HG03103 (cell line): ENCODE results near the gene TBX6.
"Not testable (repeated sequence)": the region's sequence is repeated elsewhere in the genome, so short reads cannot be mapped to it uniquely, and the experiment has no call there.

Source experiments
- ATAC-seq: cut with Tn5 transposase; IDR thresholded peaks from one replicate; pipeline ENCODE4 v1.9.1; 2021; ENCODE audit warnings: low read depth; ENCODE audit not compliant: unreplicated experiment

The TBX6 gene

DNA sequence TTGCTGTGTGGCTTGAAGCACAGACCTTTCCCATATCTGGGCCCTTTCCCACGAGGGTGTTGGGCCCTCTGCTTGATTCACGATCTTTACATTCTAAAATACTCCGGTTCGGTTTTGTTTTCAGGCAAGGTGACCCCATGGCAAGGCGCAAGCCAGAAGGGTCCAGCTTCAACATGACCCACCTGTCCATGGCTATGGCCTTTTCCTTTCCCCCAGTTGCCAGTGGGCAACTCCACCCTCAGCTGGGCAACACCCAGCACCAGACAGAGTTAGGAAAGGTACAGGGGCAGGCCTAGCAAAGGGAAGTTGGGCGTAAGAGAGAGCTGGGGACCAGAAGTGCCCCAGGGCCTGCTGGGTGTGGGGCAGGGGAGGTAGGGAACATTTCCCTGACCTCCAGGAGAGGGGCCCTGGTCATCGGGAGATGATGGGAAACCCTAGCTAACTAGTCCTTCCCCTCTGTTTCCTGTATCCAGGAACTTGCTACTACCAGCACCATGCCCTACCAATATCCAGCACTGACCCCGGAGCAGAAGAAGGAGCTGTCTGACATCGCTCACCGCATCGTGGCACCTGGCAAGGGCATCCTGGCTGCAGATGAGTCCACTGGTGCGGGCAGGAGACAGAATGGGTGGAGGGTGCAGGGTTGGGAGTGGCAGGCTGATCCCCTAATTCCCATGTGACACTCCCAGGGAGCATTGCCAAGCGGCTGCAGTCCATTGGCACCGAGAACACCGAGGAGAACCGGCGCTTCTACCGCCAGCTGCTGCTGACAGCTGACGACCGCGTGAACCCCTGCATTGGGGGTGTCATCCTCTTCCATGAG, 24.8 kb downstream of the TBX6 start:
- ATAC-seq: no peak

DNA sequence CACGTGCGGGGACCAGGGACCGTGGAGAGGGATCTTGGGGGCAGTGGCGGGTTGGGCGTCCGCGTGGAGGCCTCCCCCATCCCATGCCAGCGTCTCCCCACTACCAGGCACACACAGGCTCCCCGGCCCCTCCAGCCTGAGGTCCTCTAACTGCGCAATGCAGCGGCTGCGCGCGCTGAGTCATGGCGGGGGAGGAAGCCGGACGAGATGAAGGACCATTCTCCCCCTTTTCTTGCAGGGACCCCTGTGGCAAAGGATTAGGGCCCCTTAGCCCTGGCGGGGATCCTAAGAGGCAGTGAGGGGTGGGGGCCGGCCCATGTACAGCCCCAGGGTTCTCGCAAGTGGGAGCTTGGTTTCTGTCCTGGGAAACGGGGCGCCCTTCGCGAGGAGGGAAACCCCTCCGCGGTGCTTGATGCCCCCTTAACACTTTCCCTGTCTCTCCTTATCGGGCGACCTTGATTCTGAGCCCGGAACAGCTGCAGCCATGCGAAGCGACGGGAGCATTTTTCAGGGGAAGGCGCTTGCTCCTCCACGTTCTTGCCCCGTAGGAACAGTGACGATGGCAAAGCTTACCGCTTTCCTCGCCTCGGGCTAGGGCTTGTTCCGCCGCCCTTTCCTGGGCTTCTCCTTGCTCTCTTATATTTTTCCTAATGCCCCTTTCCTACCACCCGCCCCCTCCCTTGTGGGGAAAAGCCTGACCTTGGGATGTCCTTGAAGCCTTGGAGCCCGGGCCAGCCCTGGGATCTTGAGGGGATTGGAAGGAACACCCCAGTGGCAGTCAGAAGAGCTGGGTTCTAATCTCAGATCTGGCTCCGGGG, 25.6 kb downstream of the TBX6 start:
- ATAC-seq: no peak

DNA sequence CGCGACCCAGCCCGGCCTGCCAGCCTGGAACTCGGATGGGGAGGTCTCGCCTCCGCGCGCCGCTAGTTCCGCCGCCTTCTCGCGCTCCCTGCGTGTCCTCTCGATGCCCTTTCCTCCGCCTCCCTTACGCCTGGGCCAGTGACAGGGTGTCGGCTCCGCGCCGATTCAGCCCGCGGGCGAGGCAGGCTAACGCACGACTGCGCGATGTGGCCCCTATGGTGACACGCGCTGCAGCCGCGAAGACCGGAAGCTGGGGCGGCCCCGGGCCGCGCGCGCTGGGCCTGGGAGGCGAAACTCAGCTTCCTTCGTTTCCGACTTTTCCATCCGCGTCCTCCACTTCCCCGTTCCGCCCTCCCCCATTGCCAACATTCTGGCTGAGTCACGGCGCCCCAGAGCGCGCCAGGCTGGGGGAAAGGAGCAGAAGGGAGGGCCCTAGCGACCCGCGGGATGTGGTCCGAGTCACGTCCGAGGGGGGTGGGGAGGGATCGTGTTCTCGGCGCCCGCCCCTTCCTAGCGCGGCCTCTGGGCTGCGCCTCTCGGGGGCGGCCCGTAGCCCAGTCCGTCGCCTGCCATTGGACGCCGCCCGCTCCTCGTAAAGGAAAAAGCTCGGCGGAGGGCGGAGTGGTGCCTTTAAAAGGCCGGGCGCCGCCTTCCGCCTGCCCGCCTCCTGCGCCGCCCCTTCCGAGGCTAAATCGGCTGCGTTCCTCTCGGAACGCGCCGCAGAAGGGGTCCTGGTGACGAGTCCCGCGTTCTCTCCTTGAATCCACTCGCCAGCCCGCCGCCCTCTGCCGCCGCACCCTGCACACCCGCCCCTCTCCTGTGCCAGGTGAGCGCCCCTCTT, 26.4 kb downstream of the TBX6 start, which contains the start of gene ALDOA:
Gene ALDOA (plus strand): TSS at position 659 of the 841 bp plus-strand sequence. CDS start 1,138 bp downstream, outside the sequence.
- peak; percentile 62 for ATAC-seq

DNA sequence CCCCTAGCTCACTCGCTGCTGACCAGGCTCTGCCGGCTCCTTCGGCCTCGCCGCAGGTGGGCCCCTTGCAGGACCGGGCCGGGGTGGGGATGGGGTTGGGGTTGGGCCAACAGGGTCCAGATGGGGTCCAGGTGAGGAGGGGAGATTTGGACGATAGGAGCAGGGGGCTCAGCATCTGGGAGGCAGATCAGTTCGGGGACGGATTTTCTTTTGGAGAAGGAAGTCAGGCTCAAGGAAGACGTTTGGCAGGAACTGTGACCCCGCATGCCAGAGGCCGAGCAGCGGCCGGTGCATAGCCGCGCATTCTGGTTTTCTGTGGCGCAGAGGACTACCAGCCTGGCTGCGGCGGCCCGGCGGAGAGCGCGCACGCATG, 27.0 kb downstream of the TBX6 start:
- ATAC-seq: no peak

DNA sequence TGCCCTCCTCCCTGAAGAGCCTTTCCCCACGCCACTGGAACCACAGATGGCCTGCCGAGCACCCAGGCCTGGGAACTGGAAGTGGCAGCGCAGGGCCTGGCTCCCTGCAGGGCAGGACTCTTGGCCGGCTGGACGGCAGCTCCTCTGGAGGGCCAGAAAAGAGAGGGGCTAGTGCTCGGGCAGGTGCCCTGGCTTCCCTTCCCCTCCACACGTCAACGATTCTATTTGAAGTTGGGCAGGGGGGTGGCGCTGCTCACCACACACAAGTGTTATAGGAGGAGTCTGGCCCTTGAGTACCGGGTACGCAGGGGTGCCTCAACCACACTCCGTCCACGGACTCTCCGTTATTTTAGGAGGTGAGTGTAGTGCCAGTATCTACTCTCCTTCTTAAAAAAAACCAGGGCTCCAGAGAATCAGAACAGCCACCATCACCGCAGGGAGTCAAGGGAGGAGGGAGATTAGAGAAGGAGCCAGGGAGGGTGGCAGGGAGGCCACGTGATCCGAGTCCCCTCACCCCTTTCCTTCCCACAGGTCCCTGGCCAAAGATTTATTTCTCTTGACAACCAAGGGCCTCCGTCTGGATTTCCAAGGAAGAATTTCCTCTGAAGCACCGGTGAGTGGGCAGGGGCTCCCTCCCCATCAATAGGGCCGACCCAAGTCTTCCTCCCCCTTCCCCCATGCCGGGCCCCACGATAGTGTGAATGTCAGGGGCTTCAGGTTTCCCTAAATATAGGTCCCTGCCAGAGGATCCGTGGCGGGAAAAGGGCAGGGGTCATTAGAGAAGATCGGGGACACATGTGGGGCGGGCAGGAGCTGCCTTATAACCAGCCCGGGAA, 27.6 kb downstream of the TBX6 start:
- no peak for ATAC-seq

DNA sequence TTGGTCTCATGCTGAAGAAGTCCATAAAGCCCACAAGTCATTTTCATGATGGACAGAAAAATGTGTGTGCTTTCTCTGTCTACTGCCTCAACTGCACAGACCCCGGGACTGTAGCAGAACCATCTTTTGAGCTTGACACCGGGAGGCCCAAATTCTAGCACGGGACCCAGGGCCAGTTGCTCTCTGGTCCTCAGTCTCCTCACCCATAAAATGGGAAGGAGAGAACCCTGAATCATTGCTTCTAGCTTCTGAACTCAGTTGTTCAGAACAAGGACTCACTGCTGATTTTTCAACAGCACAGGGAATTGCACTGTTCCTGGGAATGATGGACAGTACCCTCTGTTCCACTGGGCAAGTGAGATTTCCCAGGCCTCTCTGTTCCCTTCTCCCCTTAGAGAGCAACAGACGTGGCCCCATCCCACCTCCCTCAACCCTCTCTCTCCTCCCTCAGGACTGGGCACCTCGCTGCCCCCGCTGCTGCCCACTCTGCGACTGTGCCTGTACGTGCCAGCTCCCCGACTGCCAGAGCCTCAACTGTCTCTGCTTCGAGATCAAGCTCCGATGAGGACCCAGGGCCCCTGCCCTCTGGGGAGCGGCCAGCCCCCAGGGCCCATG, 28.3 kb downstream of the TBX6 start:
- ATAC-seq: no peak

DNA sequence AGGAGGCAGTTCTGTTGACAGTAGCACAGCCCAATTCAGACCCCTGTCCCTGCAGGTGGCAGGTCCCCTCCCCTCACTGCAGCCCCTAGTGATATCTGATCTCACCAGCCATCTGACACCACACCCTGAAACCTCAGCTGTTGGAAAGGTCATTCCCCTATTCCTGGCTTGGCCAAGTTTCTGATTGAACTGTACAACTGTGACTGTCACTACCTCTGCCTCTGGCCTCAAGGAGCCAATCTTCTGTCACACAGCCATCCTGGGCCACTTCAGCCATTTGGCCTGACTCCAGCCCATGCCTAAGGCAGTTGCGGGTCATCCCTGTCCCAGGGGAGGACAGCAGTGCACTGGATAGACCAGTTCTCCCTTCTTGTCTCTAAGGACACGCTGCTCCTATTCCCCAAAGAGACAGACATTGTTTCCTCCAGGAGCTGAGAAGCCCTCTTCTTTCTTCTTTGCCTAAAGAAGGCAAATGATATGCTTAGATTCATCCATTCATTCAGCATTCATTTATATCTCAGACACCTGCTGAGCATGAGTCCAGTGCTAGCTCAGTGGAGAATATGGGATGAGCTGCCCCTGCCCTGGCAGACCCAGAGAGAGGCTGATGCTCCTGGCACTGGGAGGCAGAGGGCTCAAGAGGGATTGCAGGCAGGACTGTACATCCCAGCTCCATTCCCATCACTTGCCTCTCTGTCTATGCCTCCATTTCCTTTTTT, 30.7 kb downstream of the TBX6 start:
- ATAC-seq: no peak

DNA sequence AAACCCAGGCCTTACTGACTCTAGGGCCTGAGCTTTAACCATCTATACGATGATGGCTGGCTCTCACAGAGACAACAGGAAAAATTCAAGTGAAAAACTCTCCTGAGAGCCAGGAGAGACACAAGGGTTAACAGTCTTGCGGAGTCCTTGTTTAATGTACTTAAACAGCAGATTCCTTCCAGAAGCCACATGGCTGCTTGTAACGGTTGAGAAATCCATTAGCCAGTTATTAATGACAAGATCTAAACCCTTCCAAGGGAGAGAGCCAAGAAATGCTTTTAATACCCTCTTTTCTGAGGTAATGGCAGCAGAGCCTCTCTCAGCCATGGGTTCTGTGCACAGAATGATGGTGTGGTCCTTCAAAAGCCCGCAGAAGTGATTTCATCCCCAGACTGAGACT, 31.4 kb downstream of the TBX6 start:
- no peak for ATAC-seq

DNA sequence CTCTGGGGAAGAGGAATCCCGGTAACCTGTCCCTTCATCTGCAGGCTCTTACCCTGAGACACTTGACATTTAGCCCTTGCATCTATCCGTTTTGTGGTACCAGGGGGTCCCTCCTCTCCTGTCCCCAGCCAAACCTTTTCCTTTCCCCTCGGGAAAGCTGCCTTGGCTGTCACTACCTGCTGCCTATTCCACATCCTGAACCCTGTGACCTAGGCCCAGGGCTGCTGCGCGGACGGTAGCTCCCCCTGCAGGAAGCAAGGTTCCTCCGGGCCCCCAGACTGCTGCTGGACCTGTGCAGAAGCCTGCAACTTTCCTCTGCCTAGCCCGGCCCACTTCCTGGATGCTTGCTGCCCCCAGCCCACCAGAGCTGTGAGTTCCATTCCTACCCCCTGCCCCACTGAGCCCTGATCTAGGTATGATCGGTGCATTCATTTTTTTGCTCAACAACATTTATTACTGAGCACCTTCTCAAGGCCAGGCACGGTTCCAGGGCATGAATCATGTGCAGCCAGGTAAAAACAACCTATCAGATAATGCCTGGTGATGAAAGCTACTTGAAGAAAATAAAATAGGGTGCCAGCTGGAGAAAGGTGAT, 36.7 kb downstream of the TBX6 start:
- ATAC-seq: no peak

DNA sequence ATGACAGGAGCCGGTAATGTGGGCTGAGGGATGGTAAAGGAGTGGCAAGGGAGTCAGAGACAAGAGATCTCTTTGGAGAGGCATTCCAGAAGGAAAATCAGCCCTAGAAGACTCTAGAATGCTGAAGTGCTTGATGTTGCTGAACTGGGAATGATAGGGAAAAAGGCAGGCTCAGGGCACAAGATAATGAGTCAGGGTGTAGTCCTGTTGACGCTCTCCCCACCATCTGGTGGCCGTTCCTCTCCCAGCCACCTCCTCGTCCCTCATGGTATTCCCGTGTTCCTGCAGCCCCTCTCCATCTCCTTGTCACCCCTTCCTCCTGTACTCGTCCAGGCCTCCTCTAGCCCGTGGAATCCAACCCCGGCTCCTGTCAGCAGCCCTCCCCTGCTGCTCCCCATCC, 37.3 kb downstream of the TBX6 start:
- no peak for ATAC-seq

DNA sequence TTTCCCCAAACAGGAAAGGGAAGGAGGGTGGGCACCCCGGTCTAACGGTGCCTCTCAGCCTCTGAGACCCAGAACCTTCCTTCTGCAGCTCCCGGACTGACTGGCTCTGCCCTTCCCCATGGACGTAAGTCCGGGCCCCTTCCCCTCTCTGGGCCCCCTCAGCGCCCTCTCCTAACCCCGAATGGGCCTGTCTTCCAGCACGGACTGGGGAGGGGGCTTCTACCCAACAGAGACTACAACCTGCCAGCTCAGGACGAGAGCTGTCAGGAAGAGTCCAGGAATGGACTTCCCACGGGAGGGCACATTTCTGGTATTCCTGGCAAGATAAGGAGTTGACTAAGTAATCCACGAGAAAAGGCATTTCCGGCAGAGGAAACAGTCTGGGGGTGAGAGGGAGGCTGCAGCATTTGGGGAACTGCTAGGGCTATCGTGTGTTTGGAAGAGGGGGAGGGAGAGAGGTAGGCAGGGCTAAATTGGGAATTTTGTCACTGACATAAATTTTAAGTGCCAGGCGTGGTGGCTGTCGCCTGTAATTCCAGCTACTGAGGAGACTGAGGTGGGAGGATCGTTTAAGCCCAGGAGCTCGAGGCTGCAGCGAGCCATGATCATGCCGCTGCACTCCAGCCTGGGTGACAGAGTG, 38.2 kb downstream of the TBX6 start:
- ATAC-seq: no peak

DNA sequence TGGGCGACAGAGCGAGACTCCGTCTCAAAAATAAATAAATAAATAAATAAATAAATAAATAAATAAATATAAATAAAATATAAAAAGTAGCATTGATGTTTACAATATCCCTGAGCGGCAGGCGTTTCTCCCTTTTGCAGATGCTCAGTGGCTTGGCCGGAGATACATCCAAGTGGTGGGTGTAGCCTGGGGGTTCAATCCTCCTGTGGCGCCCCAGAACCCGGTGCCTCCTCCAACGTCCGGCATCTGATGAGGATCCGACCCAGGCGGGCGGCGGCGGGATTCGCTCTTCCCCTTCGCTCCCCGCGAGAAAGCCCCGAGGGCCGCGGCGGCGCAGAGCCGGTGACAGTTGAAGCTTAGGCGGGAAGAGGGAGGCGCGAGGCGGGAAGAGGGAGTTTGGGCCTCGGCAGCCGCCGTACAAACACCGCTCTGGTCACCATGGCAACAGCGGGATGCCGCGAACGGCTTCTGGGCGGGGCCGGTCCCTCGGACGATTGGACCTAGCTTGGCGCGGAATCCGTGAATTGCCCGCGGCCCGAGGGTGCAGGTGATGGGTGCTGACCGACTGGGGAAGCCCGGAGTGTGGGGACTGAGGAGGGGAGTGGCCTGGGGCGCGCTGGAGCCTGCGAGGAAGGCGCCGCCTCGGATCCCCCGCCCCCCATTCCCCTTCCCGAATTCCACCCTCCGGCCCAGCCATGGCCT, 38.9 kb downstream of the TBX6 start:
- ATAC-seq: no peak

DNA sequence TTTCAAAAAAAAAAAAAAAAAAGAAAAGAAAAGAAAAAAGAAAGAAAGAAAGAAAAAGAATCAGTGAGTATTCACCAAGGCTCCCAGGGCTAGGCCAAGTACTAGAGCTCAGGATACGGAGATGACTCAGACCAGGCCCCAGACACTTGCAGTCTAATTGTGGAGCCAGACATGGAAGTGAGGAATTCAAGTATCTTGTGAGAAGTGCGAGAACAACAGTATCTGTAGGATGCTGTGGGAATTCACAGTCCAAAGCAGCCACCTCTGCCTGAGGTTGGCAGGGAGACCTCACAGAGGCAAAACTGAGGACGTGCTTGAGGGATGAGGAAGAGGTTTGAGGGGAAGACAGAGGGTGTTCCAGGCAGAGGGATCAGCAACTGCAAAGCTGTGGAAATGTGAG, 40.2 kb downstream of the TBX6 start:
- no peak for ATAC-seq

DNA sequence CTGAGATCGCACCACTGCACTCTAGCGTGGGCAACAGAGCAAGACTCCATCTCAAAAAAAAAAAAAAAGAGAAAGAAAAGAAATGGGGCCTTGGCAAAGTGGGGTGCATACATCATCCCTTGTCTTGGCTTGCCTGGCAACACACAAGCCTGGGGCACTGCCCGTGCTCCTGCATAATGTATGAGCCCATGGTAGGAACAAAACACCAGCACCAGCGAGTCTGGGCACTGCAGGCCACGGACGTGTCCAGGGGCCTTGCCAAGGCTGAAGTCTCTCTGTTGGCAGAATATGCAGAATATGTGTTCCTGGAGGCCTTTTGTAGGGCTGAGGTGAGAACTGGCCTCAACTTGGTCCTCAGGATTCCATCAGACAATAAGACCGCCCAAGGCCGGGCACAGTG, 41.9 kb downstream of the TBX6 start:
- ATAC-seq: no peak

DNA sequence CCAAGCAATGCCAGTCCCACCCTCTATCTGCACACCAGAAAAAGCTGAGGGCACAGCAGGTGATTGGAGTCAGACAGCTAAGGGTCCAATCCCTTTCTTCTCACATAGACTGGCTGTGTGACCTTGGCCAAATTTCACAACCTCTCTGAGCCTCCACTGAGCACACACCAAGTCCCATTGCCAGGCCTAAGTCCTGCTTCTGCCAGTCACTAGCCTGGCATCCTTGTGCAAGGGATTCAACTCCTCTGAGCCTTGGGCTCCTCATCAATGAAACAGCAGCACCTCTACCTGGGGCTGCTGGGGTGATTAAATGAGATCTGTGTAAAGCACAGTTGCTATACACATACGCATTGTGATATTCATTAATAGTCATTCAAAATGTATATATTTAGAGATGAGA, 45.1 kb downstream of the TBX6 start:
- no peak for ATAC-seq

DNA sequence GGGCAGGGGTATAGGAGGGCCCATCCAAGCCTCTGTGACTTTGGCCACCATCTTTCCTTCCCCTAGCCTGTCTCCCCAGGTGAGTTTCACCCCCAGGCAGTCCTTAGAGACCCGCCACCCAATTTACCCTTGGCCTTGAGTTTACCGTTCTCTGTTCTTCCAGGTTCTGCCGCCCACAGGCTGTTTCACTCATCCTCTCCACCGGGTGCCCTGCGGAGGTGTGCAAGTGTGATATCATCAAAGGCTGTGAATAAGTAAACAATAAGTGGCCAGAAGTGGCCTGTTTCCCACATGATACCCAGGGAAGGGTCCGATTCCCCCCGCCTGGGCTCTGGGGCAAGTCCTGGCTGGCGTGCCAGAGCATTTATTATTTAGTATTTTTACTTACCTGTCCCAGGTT, 45.5 kb downstream of the TBX6 start:
- ATAC-seq: no peak

DNA sequence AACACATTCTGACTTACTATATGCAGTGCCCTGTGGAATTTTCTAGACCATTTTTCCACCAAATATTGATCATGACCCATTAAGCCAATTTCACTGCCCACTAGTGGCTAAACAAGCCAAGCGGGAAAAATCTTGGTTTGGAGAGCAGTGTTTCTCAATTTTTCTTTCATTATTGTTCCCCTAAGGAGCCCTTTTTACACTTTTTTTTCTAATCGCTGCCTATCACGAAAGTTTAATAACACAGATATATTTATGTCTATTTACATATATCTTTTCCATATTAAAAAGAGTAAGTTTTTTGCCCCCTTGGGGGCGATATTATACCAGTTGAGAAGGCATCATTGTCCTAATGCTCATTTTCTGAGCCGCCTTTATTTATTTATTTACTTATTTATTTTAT, 49.9 kb downstream of the TBX6 start:
- no peak for ATAC-seq

DNA sequence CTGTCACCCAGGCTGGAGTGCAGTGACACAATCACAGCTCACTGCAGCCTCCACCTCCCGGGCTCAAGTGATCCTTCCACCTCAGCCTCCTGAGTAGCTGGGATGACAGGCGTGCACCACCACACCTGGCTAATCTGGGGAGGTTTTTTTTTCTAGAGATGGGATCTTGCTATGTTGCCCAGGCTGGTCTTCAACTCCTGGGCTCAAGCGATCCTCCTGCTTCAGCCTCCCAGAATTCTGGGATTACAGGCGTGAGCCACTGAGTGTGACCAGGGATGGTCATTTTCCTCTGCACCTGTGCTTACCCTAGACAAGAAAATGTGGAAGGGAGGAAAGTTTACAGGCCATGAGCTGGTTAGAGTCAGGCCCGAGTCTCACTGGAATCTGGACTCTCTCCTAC, 51.0 kb downstream of the TBX6 start:
- ATAC-seq: not testable (repeated sequence)
